PFSK-1 (cell line): ENCODE results near the gene FAM83D.

Experiments used
- POLR2AphosphoS5 ChIP-seq: IDR thresholded peaks from 2 replicates; pipeline ENCODE4 v1.6.1; 2012; ENCODE audit warnings: low read depth, mild to moderate bottlenecking, control low read depth, low read length, moderate library complexity
- SIN3A ChIP-seq: IDR thresholded peaks from 2 replicates; pipeline ENCODE4 v1.6.1; 2012; ENCODE audit warnings: mild to moderate bottlenecking, low read length, moderate library complexity, borderline replicate concordance; ENCODE audit not compliant: insufficient read depth
- TAF1 ChIP-seq: IDR thresholded peaks from 2 replicates; pipeline ENCODE4 v1.6.1; 2012; ENCODE audit warnings: low read length, control low read depth, borderline replicate concordance; ENCODE audit not compliant: insufficient read depth
- TF ChIP-seq, protein P1 (sequence below), 2 experiments: IDR thresholded peaks; 2 replicates each; pipeline versions ENCODE4 v1.6.1 to v1.8.0; 2011 to 2012; ENCODE audit warnings: low read depth in 2 of 2, low read length in 2 of 2, control low read depth in 1 of 2, inconsistent platforms in 1 of 2, mild to moderate bottlenecking in 1 of 2, moderate library complexity in 1 of 2; ENCODE audit not compliant: insufficient read depth in 1 of 2

DNA sequence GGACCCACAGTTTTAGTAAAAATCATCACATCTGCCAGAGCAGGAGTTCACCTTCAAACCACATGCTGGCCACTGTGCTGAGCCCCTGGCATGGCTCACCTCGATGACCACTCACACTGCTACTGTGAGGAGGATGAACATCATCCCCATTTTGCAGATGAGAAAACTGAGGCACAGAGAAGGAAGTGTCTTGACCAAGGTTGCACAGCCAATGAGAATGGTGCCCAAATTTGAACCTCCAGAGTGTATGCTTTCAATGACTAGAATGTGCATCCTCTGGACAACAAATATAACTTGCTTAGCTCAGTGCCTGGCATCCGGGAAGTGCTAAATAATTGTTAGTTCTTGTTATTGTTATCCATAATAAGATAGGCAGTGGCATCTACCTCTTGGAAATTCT, 37.2 kb upstream of the FAM83D start:
- no peak for TF ChIP-seq TAF1
- TF ChIP-seq POLR2AphosphoS5, result no peak
- TF ChIP-seq, protein P1, sequence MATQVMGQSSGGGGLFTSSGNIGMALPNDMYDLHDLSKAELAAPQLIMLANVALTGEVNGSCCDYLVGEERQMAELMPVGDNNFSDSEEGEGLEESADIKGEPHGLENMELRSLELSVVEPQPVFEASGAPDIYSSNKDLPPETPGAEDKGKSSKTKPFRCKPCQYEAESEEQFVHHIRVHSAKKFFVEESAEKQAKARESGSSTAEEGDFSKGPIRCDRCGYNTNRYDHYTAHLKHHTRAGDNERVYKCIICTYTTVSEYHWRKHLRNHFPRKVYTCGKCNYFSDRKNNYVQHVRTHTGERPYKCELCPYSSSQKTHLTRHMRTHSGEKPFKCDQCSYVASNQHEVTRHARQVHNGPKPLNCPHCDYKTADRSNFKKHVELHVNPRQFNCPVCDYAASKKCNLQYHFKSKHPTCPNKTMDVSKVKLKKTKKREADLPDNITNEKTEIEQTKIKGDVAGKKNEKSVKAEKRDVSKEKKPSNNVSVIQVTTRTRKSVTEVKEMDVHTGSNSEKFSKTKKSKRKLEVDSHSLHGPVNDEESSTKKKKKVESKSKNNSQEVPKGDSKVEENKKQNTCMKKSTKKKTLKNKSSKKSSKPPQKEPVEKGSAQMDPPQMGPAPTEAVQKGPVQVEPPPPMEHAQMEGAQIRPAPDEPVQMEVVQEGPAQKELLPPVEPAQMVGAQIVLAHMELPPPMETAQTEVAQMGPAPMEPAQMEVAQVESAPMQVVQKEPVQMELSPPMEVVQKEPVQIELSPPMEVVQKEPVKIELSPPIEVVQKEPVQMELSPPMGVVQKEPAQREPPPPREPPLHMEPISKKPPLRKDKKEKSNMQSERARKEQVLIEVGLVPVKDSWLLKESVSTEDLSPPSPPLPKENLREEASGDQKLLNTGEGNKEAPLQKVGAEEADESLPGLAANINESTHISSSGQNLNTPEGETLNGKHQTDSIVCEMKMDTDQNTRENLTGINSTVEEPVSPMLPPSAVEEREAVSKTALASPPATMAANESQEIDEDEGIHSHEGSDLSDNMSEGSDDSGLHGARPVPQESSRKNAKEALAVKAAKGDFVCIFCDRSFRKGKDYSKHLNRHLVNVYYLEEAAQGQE (IDR thresholded peaks at IDR 0.05; ENCODE audit: insufficient read depth in 1 of 2, low read depth in 2 of 2, low read length in 2 of 2), result no peak
- TF ChIP-seq SIN3A, result no peak
